ENCODE results near the gene RGL1. TPM values are rescaled to one million over a fixed set of nuclear protein-coding genes. Genes with fewer than 3 reads are reported as not detected.
A peak's percentile ranks its signal among the peaks of the same experiment; 100 is the strongest.

RGL1 gene
- total RNA-seq, 1 experiment from 2014 or later = 74.0 TPM

DNA sequence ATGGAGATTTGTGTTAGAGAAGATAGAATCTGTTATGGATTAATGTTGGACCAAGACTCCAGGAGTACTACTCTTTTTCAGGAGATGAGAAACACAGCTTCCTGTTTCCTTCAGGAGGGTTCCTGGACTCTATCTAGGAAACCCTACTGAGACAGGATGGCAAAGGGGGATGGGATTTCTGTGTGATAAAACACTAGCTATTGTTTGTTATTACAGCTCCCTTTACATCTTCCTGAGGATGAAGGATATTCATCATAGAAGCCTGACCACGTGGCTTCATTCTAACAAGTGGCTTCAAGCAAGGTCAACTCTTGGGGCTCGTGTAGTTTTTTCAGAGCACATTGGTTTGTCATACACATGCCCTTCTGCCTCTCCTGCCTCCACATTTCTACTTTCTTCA lies 33.3 kb downstream of the RGL1 start:
- no peak for TF ChIP-seq EZH2 (IDR thresholded peaks at IDR 0.05; ENCODE audit: borderline replicate concordance, low read depth, low read length, poor library complexity, severe bottlenecking)
- TF ChIP-seq, protein P1, sequence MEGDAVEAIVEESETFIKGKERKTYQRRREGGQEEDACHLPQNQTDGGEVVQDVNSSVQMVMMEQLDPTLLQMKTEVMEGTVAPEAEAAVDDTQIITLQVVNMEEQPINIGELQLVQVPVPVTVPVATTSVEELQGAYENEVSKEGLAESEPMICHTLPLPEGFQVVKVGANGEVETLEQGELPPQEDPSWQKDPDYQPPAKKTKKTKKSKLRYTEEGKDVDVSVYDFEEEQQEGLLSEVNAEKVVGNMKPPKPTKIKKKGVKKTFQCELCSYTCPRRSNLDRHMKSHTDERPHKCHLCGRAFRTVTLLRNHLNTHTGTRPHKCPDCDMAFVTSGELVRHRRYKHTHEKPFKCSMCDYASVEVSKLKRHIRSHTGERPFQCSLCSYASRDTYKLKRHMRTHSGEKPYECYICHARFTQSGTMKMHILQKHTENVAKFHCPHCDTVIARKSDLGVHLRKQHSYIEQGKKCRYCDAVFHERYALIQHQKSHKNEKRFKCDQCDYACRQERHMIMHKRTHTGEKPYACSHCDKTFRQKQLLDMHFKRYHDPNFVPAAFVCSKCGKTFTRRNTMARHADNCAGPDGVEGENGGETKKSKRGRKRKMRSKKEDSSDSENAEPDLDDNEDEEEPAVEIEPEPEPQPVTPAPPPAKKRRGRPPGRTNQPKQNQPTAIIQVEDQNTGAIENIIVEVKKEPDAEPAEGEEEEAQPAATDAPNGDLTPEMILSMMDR (conservative IDR thresholded peaks at IDR 0.05; ENCODE audit: low read depth, low read length) = no peak
- POLR2A ChIA-PET (ENCODE audit: low non-redundant PET) = no interaction called here
- no peaks in the 10 kb centered on the region for H3K27me3 ChIP-seq (replicated peaks; ENCODE audit: insufficient read depth, low read depth, low read length, poor library complexity)
- peak; percentile 47 for DNase-seq (ENCODE audit: low spot score)
- BruUV-seq (replicated peaks) = no TSS peak
- H3K4me3 ChIP-seq (ENCODE audit: low read depth, low read length, poor library complexity, severe bottlenecking) = no peak overlapping the region
- no peaks in the 10 kb centered on the region for H3K9me3 ChIP-seq (ENCODE audit: low read depth, low read length, poor library complexity, severe bottlenecking)
- CTCF ChIA-PET = no interaction called here
- peaks cover 80% of the 10 kb centered on the region for H3K4me1 ChIP-seq (ENCODE audit: insufficient read depth, low read length, poor library complexity, severe bottlenecking)
- H3K27ac ChIP-seq (ENCODE audit: low read depth, low read length, poor library complexity, severe bottlenecking) = peak overlapping the region; percentile 32
- H3K36me3 ChIP-seq (ENCODE audit: insufficient read depth, low read length, poor library complexity, severe bottlenecking) = peaks cover 11% of the 10 kb centered on the region
- intact Hi-C loops (cut with micrococcal nuclease; ENCODE audit: unreplicated experiment) = no loop called here

DNA sequence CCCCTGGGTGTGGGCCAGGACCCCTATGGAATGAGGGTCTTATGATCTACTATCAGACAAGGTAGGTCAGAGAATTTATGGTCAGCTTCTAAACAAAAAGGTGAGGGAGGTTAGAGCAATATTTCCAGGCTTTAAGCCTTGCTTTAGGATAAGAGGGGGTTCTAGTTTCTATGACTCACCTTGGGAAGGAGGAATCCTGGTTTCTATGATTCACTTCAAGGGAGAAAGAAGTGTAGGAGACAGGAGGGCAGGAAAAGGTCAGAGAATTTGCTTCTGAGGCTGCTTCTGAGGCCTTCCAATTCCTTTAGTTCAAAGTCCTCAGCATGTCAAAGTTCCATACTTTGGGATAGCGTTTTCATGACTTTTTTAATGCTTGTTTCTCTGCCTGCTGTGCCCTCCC lies 35.2 kb downstream of the RGL1 start:
- ChIA-PET POLR2A (ENCODE audit: low non-redundant PET) (no interaction called here), CTCF (no interaction called here)
- H3K27me3 ChIP-seq (replicated peaks; ENCODE audit: insufficient read depth, low read depth, low read length, poor library complexity) = no peaks in the 10 kb centered on the region
- no peak for TF ChIP-seq EZH2 (IDR thresholded peaks at IDR 0.05; ENCODE audit: borderline replicate concordance, low read depth, low read length, poor library complexity, severe bottlenecking)
- TF ChIP-seq, protein P1 (conservative IDR thresholded peaks at IDR 0.05; ENCODE audit: low read depth, low read length) = no peak
- BruUV-seq (replicated peaks) = no TSS peak
- peaks cover 11% of the 10 kb centered on the region for H3K36me3 ChIP-seq (ENCODE audit: insufficient read depth, low read length, poor library complexity, severe bottlenecking)
- H3K27ac ChIP-seq (ENCODE audit: low read depth, low read length, poor library complexity, severe bottlenecking) = peak overlapping the region; percentile 53
- H3K4me3 ChIP-seq (ENCODE audit: low read depth, low read length, poor library complexity, severe bottlenecking) = no peak overlapping the region
- peaks cover 77% of the 10 kb centered on the region for H3K4me1 ChIP-seq (ENCODE audit: insufficient read depth, low read length, poor library complexity, severe bottlenecking)
- intact Hi-C loops (cut with micrococcal nuclease; ENCODE audit: unreplicated experiment) = loop anchor here (5.0 kb wide), 2 partner anchors 37 to 77 kb away; no protein-coding TSS in a partner anchor
- no peaks in the 10 kb centered on the region for H3K9me3 ChIP-seq (ENCODE audit: low read depth, low read length, poor library complexity, severe bottlenecking)
- DNase-seq (ENCODE audit: low spot score) = no peak

DNA sequence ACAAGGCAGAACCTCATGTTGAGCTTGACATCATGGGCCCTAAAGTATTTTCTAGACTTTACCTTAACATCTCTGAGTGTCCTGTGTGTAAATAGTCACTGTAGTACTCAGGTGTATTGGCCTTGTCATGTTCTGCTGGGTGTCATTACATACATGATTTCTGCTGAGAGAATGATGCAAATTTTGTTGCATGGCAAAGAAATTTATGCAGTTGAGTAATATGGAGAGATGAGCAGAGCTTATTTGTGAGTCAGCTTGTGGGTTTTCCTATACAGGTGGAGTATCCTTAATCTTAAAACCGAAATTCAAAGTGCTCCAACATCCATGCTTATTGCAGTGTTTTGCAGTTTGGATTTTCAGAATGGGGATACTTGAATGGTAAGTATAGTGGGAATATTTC lies 36.6 kb downstream of the RGL1 start:
- intact Hi-C loops (cut with micrococcal nuclease; ENCODE audit: unreplicated experiment) = loop anchor here (5.0 kb wide), 2 partner anchors 36 to 76 kb away; no protein-coding TSS in a partner anchor
- peaks cover 71% of the 10 kb centered on the region for H3K4me1 ChIP-seq (ENCODE audit: insufficient read depth, low read length, poor library complexity, severe bottlenecking)
- no TSS peak for BruUV-seq (replicated peaks)
- ChIA-PET CTCF (no interaction called here), POLR2A (ENCODE audit: low non-redundant PET) (no interaction called here)
- no peaks in the 10 kb centered on the region for H3K27me3 ChIP-seq (replicated peaks; ENCODE audit: insufficient read depth, low read depth, low read length, poor library complexity)
- peaks cover 11% of the 10 kb centered on the region for H3K36me3 ChIP-seq (ENCODE audit: insufficient read depth, low read length, poor library complexity, severe bottlenecking)
- no peak overlapping the region for H3K4me3 ChIP-seq (ENCODE audit: low read depth, low read length, poor library complexity, severe bottlenecking)
- no peaks in the 10 kb centered on the region for H3K9me3 ChIP-seq (ENCODE audit: low read depth, low read length, poor library complexity, severe bottlenecking)
- DNase-seq (ENCODE audit: low spot score) = no peak
- no peak for TF ChIP-seq EZH2 (IDR thresholded peaks at IDR 0.05; ENCODE audit: borderline replicate concordance, low read depth, low read length, poor library complexity, severe bottlenecking)
- TF ChIP-seq, protein P1 (conservative IDR thresholded peaks at IDR 0.05; ENCODE audit: low read depth, low read length) = no peak
- H3K27ac ChIP-seq (ENCODE audit: low read depth, low read length, poor library complexity, severe bottlenecking) = peak overlapping the region; percentile 97

Data from A673 (cell line).